Epidermal melanocyte (primary cell): ENCODE measurements around the gene PAPPA2.

Experiments used
- DNase-seq: peaks from one replicate; pipeline ENCODE4 v3.0.0; 2011; ENCODE audit warnings: low spot score; ENCODE audit not compliant: insufficient read length

Gene PAPPA2

GRCh38 chr1:176894450-176894849 is 431.5 kb downstream of the PAPPA2 start:
- no peak for DNase-seq
